Activated CD4-positive, alpha-beta T cell treated with anti-CD3 and anti-CD28 coated beads for 36 hours (primary cell): Measurements from ENCODE around the gene CPT1C. TPM values are rescaled to one million over a fixed set of nuclear protein-coding genes. Genes with fewer than 3 reads are reported as not detected.
A peak's percentile ranks its signal among the peaks of the same experiment; 100 is the strongest.

Experiments
- ATAC-seq: fragments of 200-7000 bp; cut with Tn5 transposase; one replicate; pipeline ENCODE4 v1.10.0; 2021; ENCODE audit warnings: mild to moderate bottlenecking, moderate library complexity
- CTCF ChIA-PET: fragments of 350-600 bp; sonication (Branson Sonifier 250); formaldehyde crosslinking; loops from one replicate; lab custom pipeline; 2021; ENCODE audit warnings: antibody characterized with exemption; lab: Charles Lee
- POLR2A ChIA-PET: fragments of 350-600 bp; sonication (Branson Sonifier 250); formaldehyde crosslinking; loops from one replicate; lab custom pipeline; 2021; ENCODE audit warnings: antibody characterized with exemption, inconsistent platforms; lab: Charles Lee
- DNase-seq: peaks from one replicate; pipeline ENCODE4 v3.0.0-alpha.2; 2020
- H3K27ac Mint-ChIP-seq: one replicate; pipeline ENCODE4 v1.8.0; 2021; ENCODE audit warnings: mixed read lengths
- H3K27me3 Mint-ChIP-seq: one replicate; pipeline ENCODE4 v1.8.0; 2021; ENCODE audit warnings: mixed read lengths
- H3K36me3 Mint-ChIP-seq: one replicate; pipeline ENCODE4 v1.8.0; 2021; ENCODE audit warnings: low read depth, mixed read lengths
- H3K4me1 Mint-ChIP-seq: one replicate; pipeline ENCODE4 v1.8.0; 2021; ENCODE audit warnings: mixed read lengths
- H3K4me3 Mint-ChIP-seq: one replicate; pipeline ENCODE4 v1.8.0; 2021; ENCODE audit warnings: mild to moderate bottlenecking, moderate library complexity, mixed read lengths
- H3K9me3 Mint-ChIP-seq: one replicate; pipeline ENCODE4 v1.8.0; 2021; ENCODE audit warnings: low read depth, mixed read lengths
- intact Hi-C, 2 experiments: fragments of 100-400 bp; cut with DNase I in 1 of 2; cut with micrococcal nuclease in 1 of 2; formaldehyde crosslinking; loops; one replicate each; pipeline versions ENCODE4 v1.14.2 to v1.15.1; 2022 to 2024; cut with DNase I, micrococcal nuclease
- total RNA-seq, 2 experiments: library from RNA; stranded (reverse); gene quantifications; one replicate each; pipeline ENCODE4 v1.2.3, GENCODE V29; 2021

Gene CPT1C
- 1 to 10 TPM; 1.1 to 1.6 TPM for total RNA-seq

GRCh38 chr19:49690656-49691242 is at the start of gene CPT1C:
Gene CPT1C, plus strand, starts transcription at chr19:49691116. Its CDS starts 1,137 bp downstream, at chr19:49692253.
- H3K4me1 Mint-ChIP-seq, result peaks cover 23% of the 10 kb centered on the region
- peaks cover 19% of the 10 kb centered on the region for H3K36me3 Mint-ChIP-seq
- ChIA-PET CTCF (interaction anchor here (0.6 to 2.8 kb wide), 8 partner anchors 9 to 1223 kb away, joined by 3 to 10 read pairs (median 3); partner anchors contain the start of genes PRMT1 and RCN3), POLR2A (no interaction called here)
- intact Hi-C loops, result no loop called here
- peaks cover 16% of the 10 kb centered on the region for H3K27me3 Mint-ChIP-seq
- peak within 1 kb of the TSS; percentile 51 for H3K27ac Mint-ChIP-seq
- DNase-seq (peak; percentile 77), ATAC-seq (peak; percentile 72)
- H3K4me3 Mint-ChIP-seq, result peak within 1 kb of the TSS; percentile 62
- no peaks in the 10 kb centered on the region for H3K9me3 Mint-ChIP-seq

GRCh38 chr19:49641688-49642491 is 49.0 kb upstream of the CPT1C start, which contains the start of gene SCAF1:
Gene SCAF1, plus strand, starts transcription at chr19:49642209. Its CDS starts 2,818 bp downstream, at chr19:49645027.
- no peaks in the 10 kb centered on the region for H3K9me3 Mint-ChIP-seq
- H3K4me3 Mint-ChIP-seq, result peak within 1 kb of the TSS; percentile 100
- intact Hi-C loops, result loop anchor here (1.0 to 10.0 kb wide), 21 partner anchors 22 to 1280 kb away; partner anchors contain the start of genes AKT1S1 (in 1 of the 2), ASPDH (in 1 of the 2), ATF5 (in 1 of the 2) and BCAT2 (in 1 of the 2)
- POLR2A ChIA-PET, result interaction anchor here (0.5 to 3.1 kb wide), 7 partner anchors 15 to 1277 kb away, joined by 3 to 39 read pairs (median 3); partner anchors contain the start of genes FUZ, PRMT1 and ZNF473
- peaks cover 51% of the 10 kb centered on the region for H3K4me1 Mint-ChIP-seq
- DNase-seq, result peak; percentile 100
- H3K27ac Mint-ChIP-seq, result peak within 1 kb of the TSS; percentile 100
- CTCF ChIA-PET, result interaction anchor here (0.7 to 6.1 kb wide), 9 partner anchors 23 to 146 kb away, joined by 3 to 62 read pairs (median 4); partner anchors contain the start of gene RPS11
- no peaks in the 10 kb centered on the region for H3K27me3 Mint-ChIP-seq
- H3K36me3 Mint-ChIP-seq, result peaks cover 3% of the 10 kb centered on the region
- peak; percentile 66 for ATAC-seq

- Mint-ChIP-seq H3K36me3 (peaks cover 9% of the 10 kb centered on the region), H3K4me3 (peak overlapping the region; percentile 100), H3K27ac (peak overlapping the region; percentile 96), H3K9me3 (no peaks in the 10 kb centered on the region), H3K4me1 (peaks cover 51% of the 10 kb centered on the region), H3K27me3 (no peaks in the 10 kb centered on the region)
- intact Hi-C loops, result loop anchor here (1.0 to 10.0 kb wide), 14 partner anchors 22 to 1280 kb away; partner anchors contain the start of genes AKT1S1 (in 1 of the 2), ASPDH (in 1 of the 2), ATF5 (in 1 of the 2) and BCAT2 (in 1 of the 2)
- DNase-seq (no peak), ATAC-seq (no peak)
- CTCF ChIA-PET, result interaction anchor here (0.7 to 6.1 kb wide), 11 partner anchors 22 to 147 kb away, joined by 3 to 62 read pairs (median 4); partner anchors contain the start of genes NOSIP, PRRG2 and RPS11
- POLR2A ChIA-PET, result interaction anchor here (0.6 to 3.1 kb wide), 6 partner anchors 14 to 1278 kb away, joined by 3 to 39 read pairs (median 6); partner anchors contain the start of genes PRMT1 and ZNF473
Observed at GRCh38 chr19:49642492-49643035, 48.4 kb upstream of the CPT1C start.

DNA sequence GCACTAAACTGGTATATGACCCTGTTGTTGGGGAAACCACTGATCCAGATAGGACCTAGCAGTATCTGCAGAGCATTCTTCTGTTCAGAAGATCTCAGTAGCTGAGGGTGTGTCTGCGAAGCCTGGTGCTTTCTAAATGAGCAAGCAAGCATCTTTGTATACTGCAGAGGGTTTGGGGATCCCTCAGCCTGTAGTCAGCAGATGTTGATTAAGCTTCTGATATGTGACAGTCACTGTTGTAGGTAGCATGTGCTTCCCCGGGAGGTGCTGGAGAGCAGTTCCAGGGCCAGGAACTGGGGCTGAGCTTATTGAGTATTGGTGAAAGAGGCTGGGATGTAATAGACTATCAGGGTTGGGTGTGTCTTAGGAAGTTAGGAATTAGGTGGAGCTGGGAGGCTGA is 47.5 kb upstream of the CPT1C start:
- ChIA-PET CTCF (interaction anchor here (0.6 to 6.1 kb wide), 9 partner anchors 9 to 96 kb away, joined by 3 to 62 read pairs (median 5); partner anchors contain the start of genes NOSIP and PRRG2), POLR2A (interaction anchor here (0.6 to 1.2 kb wide), 3 partner anchors 21 to 358 kb away, joined by 3 to 7 read pairs (median 4); partner anchors contain the start of gene PRMT1)
- ATAC-seq (no peak), DNase-seq (peak; percentile 61)
- Mint-ChIP-seq H3K4me3 (peak overlapping the region; percentile 100), H3K4me1 (peaks cover 45% of the 10 kb centered on the region), H3K9me3 (no peaks in the 10 kb centered on the region), H3K36me3 (peaks cover 9% of the 10 kb centered on the region), H3K27me3 (no peaks in the 10 kb centered on the region), H3K27ac (peak overlapping the region; percentile 55)
- intact Hi-C loops, result loop anchor here in 1 of 2 experiments (2.0 to 10.0 kb wide), 7 partner anchors 733 to 1281 kb away; partner anchors contain the start of genes ASPDH, BCAT2, DBP and JOSD2

GRCh38 chr19:49645592-49645991 is 45.3 kb upstream of the CPT1C start:
- intact Hi-C loops, result loop anchor here in 1 of 2 experiments (10.0 kb wide), 1 partner anchor 771 kb away; the partner anchor contains the start of gene PPP1R15A
- Mint-ChIP-seq H3K36me3 (peaks cover 13% of the 10 kb centered on the region), H3K27me3 (no peaks in the 10 kb centered on the region), H3K9me3 (no peaks in the 10 kb centered on the region), H3K4me1 (peaks cover 34% of the 10 kb centered on the region), H3K27ac (no peak overlapping the region), H3K4me3 (no peak overlapping the region)
- DNase-seq, result no peak
- no peak for ATAC-seq
- ChIA-PET CTCF (interaction anchor here (0.6 to 6.1 kb wide), 2 partner anchors 28 to 75 kb away, joined by 3 to 62 read pairs; no protein-coding TSS in a partner anchor), POLR2A (no interaction called here)

- intact Hi-C loops, result loop anchor here in 1 of 2 experiments (10.0 kb wide), 1 partner anchor 771 kb away; the partner anchor contains the start of gene PPP1R15A
Observed at GRCh38 chr19:49645995-49646394, 44.9 kb upstream of the CPT1C start.

DNA sequence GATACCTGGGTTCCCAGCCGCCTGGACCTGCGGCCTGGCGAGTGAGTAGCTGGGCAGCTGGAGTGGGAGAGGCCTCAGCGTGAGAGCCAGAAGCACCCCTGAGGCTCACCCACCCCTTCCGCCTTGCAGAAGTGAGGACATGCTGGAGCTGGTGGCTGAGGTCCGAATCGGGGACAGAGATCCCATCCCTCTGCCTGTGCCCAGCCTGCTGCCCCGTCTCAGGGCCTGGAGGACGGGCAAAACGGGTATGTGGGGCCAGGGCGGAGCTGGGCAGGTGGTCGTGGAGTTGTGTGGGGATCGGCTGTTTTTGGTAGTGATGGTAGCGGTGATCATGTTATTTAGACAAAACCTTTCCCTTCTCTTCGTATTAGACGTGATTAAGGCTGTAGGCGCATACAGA is 44.3 kb upstream of the CPT1C start:
- DNase-seq, result no peak
- Mint-ChIP-seq H3K36me3 (peaks cover 13% of the 10 kb centered on the region), H3K9me3 (no peaks in the 10 kb centered on the region), H3K27me3 (no peaks in the 10 kb centered on the region), H3K4me1 (peaks cover 31% of the 10 kb centered on the region), H3K27ac (no peak overlapping the region), H3K4me3 (no peak overlapping the region)
- CTCF ChIA-PET, result no interaction called here
- ATAC-seq, result no peak
- intact Hi-C loops, result loop anchor here in 1 of 2 experiments (10.0 kb wide), 1 partner anchor 772 kb away; the partner anchor contains the start of gene PPP1R15A
- POLR2A ChIA-PET, result no interaction called here

More at GRCh38 chr19:49645995-49646394, 44.9 kb upstream of the CPT1C start:
- no peak overlapping the region for H3K4me3 Mint-ChIP-seq
- H3K27ac Mint-ChIP-seq, result no peak overlapping the region
- no peak for DNase-seq
- H3K36me3 Mint-ChIP-seq, result peaks cover 13% of the 10 kb centered on the region
- H3K27me3 Mint-ChIP-seq, result no peaks in the 10 kb centered on the region
- H3K9me3 Mint-ChIP-seq, result no peaks in the 10 kb centered on the region
- H3K4me1 Mint-ChIP-seq, result peaks cover 32% of the 10 kb centered on the region
- CTCF ChIA-PET, result no interaction called here
- POLR2A ChIA-PET, result interaction anchor here (0.5 kb wide), 1 partner anchor 28 kb away, joined by 3 read pairs; no protein-coding TSS in a partner anchor
- ATAC-seq, result no peak

- ChIA-PET POLR2A (no interaction called here), CTCF (no interaction called here)
- no peak overlapping the region for H3K4me3 Mint-ChIP-seq
- no peaks in the 10 kb centered on the region for H3K4me1 Mint-ChIP-seq
- no peak for DNase-seq
- no peaks in the 10 kb centered on the region for H3K27me3 Mint-ChIP-seq
- H3K27ac Mint-ChIP-seq, result no peak overlapping the region
- no peaks in the 10 kb centered on the region for H3K9me3 Mint-ChIP-seq
- peaks cover 30% of the 10 kb centered on the region for H3K36me3 Mint-ChIP-seq
- ATAC-seq, result no peak
- intact Hi-C loops, result no loop called here
Observed at GRCh38 chr19:49651029-49651819, 39.7 kb upstream of the CPT1C start.

DNA sequence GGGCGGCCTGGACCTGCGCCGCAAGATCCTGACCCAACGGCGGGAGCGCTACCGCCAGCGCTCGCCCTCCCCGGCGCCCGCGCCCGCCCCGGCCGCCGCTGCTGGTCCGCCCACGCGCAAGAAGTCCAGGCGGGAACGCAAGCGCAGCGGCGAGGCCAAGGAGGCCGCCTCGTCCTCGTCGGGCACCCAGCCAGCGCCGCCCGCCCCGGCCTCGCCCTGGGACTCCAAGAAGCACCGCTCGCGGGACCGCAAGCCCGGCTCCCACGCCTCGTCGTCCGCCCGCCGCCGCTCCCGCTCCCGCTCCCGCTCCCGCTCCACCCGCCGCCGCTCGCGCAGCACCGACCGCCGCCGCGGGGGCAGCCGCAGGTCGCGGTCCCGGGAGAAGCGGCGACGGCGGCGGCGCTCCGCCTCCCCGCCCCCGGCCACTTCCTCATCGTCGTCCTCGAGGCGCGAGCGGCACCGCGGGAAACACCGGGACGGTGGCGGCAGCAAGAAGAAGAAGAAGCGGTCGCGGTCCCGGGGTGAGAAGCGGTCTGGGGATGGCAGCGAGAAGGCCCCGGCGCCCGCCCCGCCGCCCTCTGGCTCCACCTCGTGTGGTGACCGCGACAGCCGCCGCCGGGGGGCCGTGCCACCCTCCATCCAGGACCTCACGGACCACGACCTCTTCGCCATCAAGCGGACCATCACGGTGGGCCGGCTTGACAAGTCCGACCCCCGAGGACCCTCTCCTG is 38.9 kb upstream of the CPT1C start:
- ChIA-PET POLR2A (no interaction called here), CTCF (no interaction called here)
- no peaks in the 10 kb centered on the region for H3K4me1 Mint-ChIP-seq
- no peaks in the 10 kb centered on the region for H3K27me3 Mint-ChIP-seq
- no peak for DNase-seq
- ATAC-seq, result no peak
- intact Hi-C loops, result no loop called here
- peaks cover 32% of the 10 kb centered on the region for H3K36me3 Mint-ChIP-seq
- H3K27ac Mint-ChIP-seq, result no peak overlapping the region
- no peaks in the 10 kb centered on the region for H3K9me3 Mint-ChIP-seq
- no peak overlapping the region for H3K4me3 Mint-ChIP-seq
